CD14-positive monocyte (primary cell): Measurements from ENCODE around the gene RCVRN. TPM values are rescaled to one million over a fixed set of nuclear protein-coding genes. Genes with fewer than 3 reads are reported as not detected.
A peak's percentile ranks its signal among the peaks of the same experiment; 100 is the strongest.

ENCODE experiments used
- DNase-seq, 3 donors: peaks; one replicate each; pipeline ENCODE4 v3.0.0-alpha.2; 2011 to 2022
- H2AFZ ChIP-seq: 2 replicates; pipeline ENCODE4 v1.6.0; 2012; ENCODE audit warnings: mild to moderate bottlenecking, low read depth, low read length, inconsistent platforms; ENCODE audit not compliant: insufficient read depth, poor library complexity, severe bottlenecking
- H3K27ac ChIP-seq, 2 donors: 1 replicate in 1 of 2; 2 replicates in 1 of 2; pipeline ENCODE4 v1.5.1; 2012 to 2013; ENCODE audit warnings: low read length in 2 of 2, control low read depth in 1 of 2, inconsistent platforms in 1 of 2, low read depth in 1 of 2, mild to moderate bottlenecking in 1 of 2
- H3K27me3 ChIP-seq, 2 donors: one replicate each; pipeline versions ENCODE4 v1.6.0 to v1.6.1; 2011 to 2013; ENCODE audit warnings: low read length in 2 of 2; ENCODE audit not compliant: control insufficient read depth in 2 of 2, insufficient read depth in 2 of 2
- H3K36me3 ChIP-seq, 2 donors: replicated peaks in 1 of 2; 1 replicate in 1 of 2; 2 replicates in 1 of 2; pipeline versions ENCODE4 v1.5.1 to v1.6.1; 2012 to 2013; ENCODE audit warnings: low read length in 2 of 2, control low read depth in 1 of 2, inconsistent platforms in 1 of 2, mild to moderate bottlenecking in 1 of 2; ENCODE audit not compliant: insufficient read depth in 2 of 2, control insufficient read depth in 1 of 2
- H3K4me1 ChIP-seq, 2 donors: 1 replicate in 1 of 2; 2 replicates in 1 of 2; pipeline versions ENCODE4 v1.5.1 to v1.6.1; 2012 to 2013; ENCODE audit warnings: low read length in 2 of 2, control low read depth in 1 of 2, inconsistent platforms in 1 of 2, mild to moderate bottlenecking in 1 of 2, moderate library complexity in 1 of 2; ENCODE audit not compliant: insufficient read depth in 2 of 2, control insufficient read depth in 1 of 2
- H3K4me2 ChIP-seq: replicated peaks from 2 replicates; pipeline ENCODE3; 2012; ENCODE audit warnings: low read length, moderate library complexity, mild to moderate bottlenecking; ENCODE audit not compliant: poor library complexity, severe bottlenecking; ENCODE audit errors: extremely low read depth
- H3K4me3 ChIP-seq, 3 experiments: fragments of 200-600 bp in 1 of 3; sonication (generic) in 1 of 3; replicated peaks in 1 of 3; 1 replicate in 2 of 3; 2 replicates in 1 of 3; pipeline ENCODE4 v1.5.1; 2011 to 2013; ENCODE audit warnings: low read length in 3 of 3, mild to moderate bottlenecking in 3 of 3, control low read depth in 2 of 3, low read depth in 2 of 3, inconsistent platforms in 1 of 3, moderate library complexity in 1 of 3
- H3K79me2 ChIP-seq: 2 replicates; pipeline ENCODE4 v1.6.0; 2012; ENCODE audit warnings: mild to moderate bottlenecking, control low read depth, inconsistent platforms, low read length, moderate library complexity; ENCODE audit not compliant: insufficient read depth
- H3K9ac ChIP-seq: 2 replicates; pipeline ENCODE4 v1.6.0; 2017; ENCODE audit warnings: low read length, mild to moderate bottlenecking; ENCODE audit not compliant: insufficient read depth, poor library complexity, severe bottlenecking
- H3K9me3 ChIP-seq, 2 donors: replicated peaks in 1 of 2; 1 replicate in 1 of 2; 2 replicates in 1 of 2; pipeline versions ENCODE4 v1.5.1 to v1.6.1; 2012 to 2013; ENCODE audit warnings: low read length in 2 of 2, control low read depth in 1 of 2; ENCODE audit not compliant: control insufficient read depth in 1 of 2, insufficient read depth in 1 of 2
- H4K20me1 ChIP-seq: 2 replicates; pipeline ENCODE4 v1.6.0; 2012; ENCODE audit warnings: mild to moderate bottlenecking, low read length, control low read depth, moderate library complexity; ENCODE audit not compliant: insufficient read depth
- H3K27ac Mint-ChIP-seq, 7 donors: one replicate each; pipeline ENCODE4 v1.8.0; 2020; ENCODE audit warnings: mild to moderate bottlenecking in 7 of 7, mixed read lengths in 7 of 7, moderate library complexity in 6 of 7, inconsistent platforms in 2 of 7
- H3K27me3 Mint-ChIP-seq, 3 donors: one replicate each; pipeline ENCODE4 v1.8.0; 2021 to 2022; ENCODE audit warnings: low read depth in 3 of 3, mild to moderate bottlenecking in 3 of 3, mixed read lengths in 3 of 3, moderate library complexity in 3 of 3, inconsistent platforms in 1 of 3
- H3K36me3 Mint-ChIP-seq, 2 donors: one replicate each; pipeline ENCODE4 v1.8.0; 2020; ENCODE audit warnings: mixed read lengths in 2 of 2, inconsistent platforms in 1 of 2, mild to moderate bottlenecking in 1 of 2
- H3K4me1 Mint-ChIP-seq: one replicate; pipeline ENCODE4 v1.8.0; 2020; ENCODE audit warnings: mild to moderate bottlenecking, mixed read lengths
- H3K4me3 Mint-ChIP-seq, 2 donors: one replicate each; pipeline ENCODE4 v1.8.0; 2020; ENCODE audit warnings: mild to moderate bottlenecking in 2 of 2, mixed read lengths in 2 of 2, moderate library complexity in 1 of 2
- H3K9me3 Mint-ChIP-seq, 7 donors: one replicate each; pipeline ENCODE4 v1.8.0; 2020 to 2022; ENCODE audit warnings: mixed read lengths in 7 of 7, mild to moderate bottlenecking in 6 of 7, moderate library complexity in 6 of 7, inconsistent platforms in 2 of 7
- CTCF ChIP-seq: fragments of 200-600 bp; IDR thresholded peaks from one replicate; pipeline ENCODE4 v1.8.0; 2022; ENCODE audit warnings: antibody characterized with exemption, mild to moderate bottlenecking
- WGBS: methylation state at CpG from one replicate; pipeline ENCODE4 v1.1.5; 2013; ENCODE audit warnings: missing lambda C conversion rate; ENCODE audit not compliant: insufficient coverage; 5-methylcytosine and 5-hydroxymethylcytosine counted together
- intact Hi-C, 2 donors: fragments of 100-400 bp; cut with micrococcal nuclease; formaldehyde crosslinking; loops; one replicate each; pipeline versions ENCODE4 v1.15.0 to v1.15.1; 2023
- polyA plus RNA-seq, 3 donors: library from polyadenylated mRNA; depleted of rRNA in 1 of 3; unstranded in 2 of 3; stranded (reverse) in 1 of 3; fragments of 300-500 nt in 2 of 3; fragments of >200 nt in 1 of 3; fragmentation: Illumina TruSeq in 2 of 3; gene quantifications; 1 replicate in 2 of 3; 2 replicates in 1 of 3; pipeline ENCODE4 v1.2.3, GENCODE V29; 2012 to 2021

RCVRN gene
- polyA plus RNA-seq, 3 donors = 2.5 TPM; not detected in 2

GRCh38 chr17:9912121-9913099, 7.3 kb upstream of the RCVRN start:
- intact Hi-C loops = no loop called here
- Mint-ChIP-seq H3K4me3 (no peak overlapping the region), H3K36me3 (peaks cover 53 to 58% of the 10 kb centered on the region in 2 donors), H3K4me1 (no peaks in the 10 kb centered on the region), H3K9me3 (peaks cover 0 to 2% (median 0%) of the 10 kb centered on the region in 7 donors), H3K27ac (peak overlapping the region in 1 of 7 donors; percentile 52), H3K27me3 (peaks cover 0 to 2% (median 2%) of the 10 kb centered on the region in 3 donors)
- Histone ChIP-seq H3K79me2 (no peaks in the 10 kb centered on the region), H3K4me1 (no peaks in the 10 kb centered on the region), H3K27ac (no peak overlapping the region), H3K27me3 (no peaks in the 10 kb centered on the region), H3K4me2 (no peak overlapping the region), H2AFZ (no peak overlapping the region), H3K9ac (no peak overlapping the region), H3K9me3 (no peaks in the 10 kb centered on the region), H4K20me1 (peaks cover 74% of the 10 kb centered on the region), H3K4me3 (no peak overlapping the region), H3K36me3 (peaks cover 48 to 59% of the 10 kb centered on the region in 2 donors)
- WGBS = 73% methylated on average over 8 of the region's 18 CpGs
- no peak for DNase-seq
- no peak for TF ChIP-seq CTCF

GRCh38 chr17:9911089-9911488, 6.0 kb upstream of the RCVRN start:
- Mint-ChIP-seq H3K27me3 (peaks cover 0 to 2% (median 2%) of the 10 kb centered on the region in 3 donors), H3K4me1 (no peaks in the 10 kb centered on the region), H3K36me3 (peaks cover 42 to 45% of the 10 kb centered on the region in 2 donors), H3K9me3 (peaks cover 0 to 2% (median 0%) of the 10 kb centered on the region in 7 donors), H3K27ac (peak overlapping the region in 1 of 7 donors; percentile 25), H3K4me3 (no peak overlapping the region)
- H3K4me2 ChIP-seq = no peak overlapping the region
- H3K79me2 ChIP-seq = no peaks in the 10 kb centered on the region
- DNase-seq = no peak
- H2AFZ ChIP-seq = no peak overlapping the region
- H3K36me3 ChIP-seq = peaks cover 35 to 46% of the 10 kb centered on the region in 2 donors
- intact Hi-C loops = no loop called here
- no peak overlapping the region for H3K4me3 ChIP-seq
- no peak for TF ChIP-seq CTCF
- H4K20me1 ChIP-seq = peaks cover 61% of the 10 kb centered on the region
- 94% methylated on average over 8 of the region's 12 CpGs for WGBS
- no peaks in the 10 kb centered on the region for H3K9me3 ChIP-seq
- no peak overlapping the region for H3K9ac ChIP-seq
- H3K27me3 ChIP-seq = no peaks in the 10 kb centered on the region
- no peaks in the 10 kb centered on the region for H3K4me1 ChIP-seq
- no peak overlapping the region for H3K27ac ChIP-seq
